ENCODE results near the gene SBK1. TPM values are rescaled to one million over a fixed set of nuclear protein-coding genes. Genes with fewer than 3 reads are reported as not detected.

Gene SBK1
- total RNA-seq, result under 0.01 and 0.28 TPM in 2 replicates

DNA sequence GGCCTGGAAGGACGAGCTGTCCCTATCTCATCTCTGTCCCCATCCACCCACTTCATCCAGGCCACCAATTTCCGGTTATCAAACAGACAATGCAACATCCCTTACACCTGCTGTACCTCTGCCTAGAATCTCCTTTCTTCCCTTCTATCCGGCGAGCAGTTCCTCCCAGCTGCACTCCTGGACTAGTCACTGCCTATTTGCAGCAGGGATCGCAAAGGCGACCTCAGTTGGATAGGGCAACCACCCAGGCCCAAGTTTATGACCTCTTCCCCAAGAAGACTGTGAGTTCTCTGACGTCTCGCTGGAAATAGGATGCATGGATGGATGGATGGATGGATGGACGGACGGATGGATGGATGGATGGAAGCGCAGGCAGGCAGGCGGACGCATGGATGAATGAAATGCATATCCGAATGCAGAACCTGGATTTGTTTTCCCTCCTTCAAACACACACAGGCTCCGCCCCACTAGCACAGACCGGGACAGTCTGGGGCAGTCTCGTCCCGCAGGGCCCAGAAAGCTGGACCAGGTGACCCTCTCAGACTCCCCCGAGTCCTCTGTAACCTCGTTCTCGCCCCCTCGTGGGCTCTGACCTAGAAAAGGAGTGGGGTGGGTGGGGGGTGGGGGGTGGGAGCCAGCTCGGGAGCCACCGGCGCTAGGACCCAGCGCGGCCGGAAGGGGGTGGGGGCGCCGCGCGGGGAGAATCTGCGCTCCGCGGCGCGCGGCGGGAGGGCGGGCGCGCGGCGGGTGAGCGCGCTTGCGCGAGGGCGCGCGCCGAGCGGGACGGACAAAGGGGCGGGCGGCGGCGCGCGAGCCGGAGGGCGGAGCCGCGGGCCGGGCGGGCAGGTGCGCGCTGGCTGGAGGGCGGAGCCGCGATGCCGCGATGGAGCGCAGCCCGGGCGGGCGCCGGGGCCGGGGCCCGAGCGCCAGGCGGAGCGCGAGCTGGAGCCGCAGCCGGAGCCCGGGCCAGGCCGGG lies at the start of gene SBK1:
SBK1 (plus strand) TSS at position 875 of the 976 bp plus-strand sequence. CDS start 24,867 bp downstream, outside the sequence.

DNA sequence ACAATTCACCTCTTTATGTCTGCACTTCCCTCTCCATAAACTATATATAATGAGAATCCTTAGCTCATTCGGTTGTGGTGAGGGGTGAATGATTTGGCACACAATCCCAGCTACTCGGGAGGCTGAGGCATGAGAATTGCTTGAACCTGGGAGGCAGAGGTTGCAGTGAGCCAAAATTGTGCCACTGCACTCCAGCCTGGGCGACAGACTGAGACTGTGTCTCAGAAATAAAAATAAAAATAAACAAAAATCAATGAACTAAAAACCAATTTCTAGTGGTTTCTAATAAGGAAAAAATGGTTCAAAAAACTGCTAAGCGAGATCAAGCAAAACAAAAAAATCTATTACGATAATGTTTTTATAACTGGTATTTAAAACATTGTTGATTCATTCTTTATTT lies 71.1 kb downstream of the SBK1 start, which contains the start of gene NPIPB6:
NPIPB6 (minus strand) TSS at position 101 of the 400 bp plus-strand sequence. CDS start 686 bp downstream, outside the sequence.

Other genes starting within 250 kb of the SBK1 start
- not detected in 2 replicates for gene GSG1L, start 228.8 kb upstream of the SBK1 start, total RNA-seq
- 83.0 and 127 TPM in 2 replicates for gene XPO6, start 80.6 kb upstream of the SBK1 start, total RNA-seq
- under 0.01 and 2.1 TPM in 2 replicates for gene NPIPB6, start 71.0 kb downstream of the SBK1 start, total RNA-seq
- gene EIF3CL, start 111.3 kb downstream of the SBK1 start, total RNA-seq, result 164 and 188 TPM in 2 replicates
- not detected in 2 replicates for gene NPIPB7, start 179.8 kb downstream of the SBK1 start, total RNA-seq
- gene CLN3, start 199.5 kb downstream of the SBK1 start, total RNA-seq, result 12.0 and 20.9 TPM in 2 replicates
- 0.07 TPM in 1 of 2 replicates, not detected in the other for gene APOBR, start 202.1 kb downstream of the SBK1 start, total RNA-seq
- not detected in 2 replicates for gene IL27, start 214.3 kb downstream of the SBK1 start, total RNA-seq
- gene NUPR1, start 246.4 kb downstream of the SBK1 start, total RNA-seq, result 76.2 and 90.9 TPM in 2 replicates